GM12892 (cell line): ENCODE measurements around the gene CYP27A1.

Experiments used
- POLR2AphosphoS5 ChIP-seq: IDR thresholded peaks from 2 replicates; pipeline ENCODE4 v1.6.1; 2011; ENCODE audit warnings: low read depth, low read length, control low read depth
- TAF1 ChIP-seq: IDR thresholded peaks from 2 replicates; pipeline ENCODE4 v1.6.1; 2011; ENCODE audit warnings: low read depth, mild to moderate bottlenecking, control low read depth, low read length, borderline replicate concordance

GRCh38 chr2:218777276-218777990 is 4.5 kb upstream of the CYP27A1 start:
- TF ChIP-seq TAF1 (no peak), POLR2AphosphoS5 (no peak)
